IgD-negative memory B cell (primary cell): Measurements from ENCODE around the gene GPHB5. TPM values are rescaled to one million over a fixed set of nuclear protein-coding genes. Genes with fewer than 3 reads are reported as not detected.
A peak's percentile ranks its signal among the peaks of the same experiment; 100 is the strongest.

Experiments
- H3K27ac Mint-ChIP-seq, 3 donors: one replicate each; pipeline ENCODE4 v1.8.0; 2020 to 2022; ENCODE audit warnings: mild to moderate bottlenecking in 3 of 3, mixed read lengths in 3 of 3, moderate library complexity in 1 of 3
- H3K27me3 Mint-ChIP-seq: one replicate; pipeline ENCODE4 v1.8.0; 2021; ENCODE audit warnings: mixed read lengths
- H3K36me3 Mint-ChIP-seq: one replicate; pipeline ENCODE4 v1.8.0; 2020; ENCODE audit warnings: mild to moderate bottlenecking, mixed read lengths
- H3K4me1 Mint-ChIP-seq, 3 donors: one replicate each; pipeline ENCODE4 v1.8.0; 2020 to 2022; ENCODE audit warnings: mixed read lengths in 3 of 3, mild to moderate bottlenecking in 1 of 3
- H3K4me3 Mint-ChIP-seq, 4 donors: one replicate each; pipeline ENCODE4 v1.8.0; 2020 to 2022; ENCODE audit warnings: mild to moderate bottlenecking in 4 of 4, mixed read lengths in 4 of 4, moderate library complexity in 3 of 4
- H3K9me3 Mint-ChIP-seq, 3 donors: one replicate each; pipeline ENCODE4 v1.8.0; 2020 to 2021; ENCODE audit warnings: mixed read lengths in 3 of 3, mild to moderate bottlenecking in 1 of 3
- polyA plus RNA-seq: library from polyadenylated mRNA; unstranded; fragments of 300-500 nt; fragmentation: Illumina TruSeq; gene quantifications from one replicate; pipeline ENCODE4 v1.2.3, GENCODE V29; 2021

GPHB5 gene
- polyA plus RNA-seq, 1 donor from 2014 or later = not detected

GRCh38 chr14:63301891-63302534 lies 16.7 kb downstream of the GPHB5 start:
- no peaks in the 10 kb centered on the region for H3K9me3 Mint-ChIP-seq
- H3K4me3 Mint-ChIP-seq = no peak overlapping the region
- H3K27me3 Mint-ChIP-seq = peaks cover 9% of the 10 kb centered on the region
- peaks cover 2% of the 10 kb centered on the region for H3K36me3 Mint-ChIP-seq
- H3K27ac Mint-ChIP-seq = no peak overlapping the region
- peaks cover 0 to 1% (median 0%) of the 10 kb centered on the region in 3 donors for H3K4me1 Mint-ChIP-seq

- Mint-ChIP-seq H3K4me1 (peaks cover 0 to 4% (median 0%) of the 10 kb centered on the region in 3 donors), H3K27ac (no peak overlapping the region), H3K9me3 (no peaks in the 10 kb centered on the region), H3K36me3 (peaks cover 4% of the 10 kb centered on the region), H3K27me3 (peaks cover 14% of the 10 kb centered on the region), H3K4me3 (no peak overlapping the region)
Measured at GRCh38 chr14:63300854-63301253, 17.9 kb downstream of the GPHB5 start.

- Mint-ChIP-seq H3K9me3 (peaks cover 0 to under 1% (median 0%) of the 10 kb centered on the region in 3 donors), H3K4me3 (no peak overlapping the region), H3K36me3 (peaks cover 4% of the 10 kb centered on the region), H3K4me1 (peaks cover under 1 to 13% (median 3%) of the 10 kb centered on the region in 3 donors), H3K27me3 (peaks cover 14% of the 10 kb centered on the region), H3K27ac (no peak overlapping the region)
Measured at GRCh38 chr14:63299351-63300110, 19.2 kb downstream of the GPHB5 start.

- Mint-ChIP-seq H3K4me1 (peaks cover 3 to 15% (median 4%) of the 10 kb centered on the region in 3 donors), H3K27ac (no peak overlapping the region), H3K4me3 (no peak overlapping the region), H3K27me3 (peaks cover 12% of the 10 kb centered on the region), H3K9me3 (peaks cover 0 to 3% (median 0%) of the 10 kb centered on the region in 3 donors), H3K36me3 (peaks cover 4% of the 10 kb centered on the region)
Measured at GRCh38 chr14:63297372-63298063, 21.2 kb downstream of the GPHB5 start.

GRCh38 chr14:63296060-63296563 lies 22.6 kb downstream of the GPHB5 start:
- Mint-ChIP-seq H3K4me3 (peak overlapping the region; percentile 34 to 85 (median 74)), H3K27ac (no peak overlapping the region), H3K4me1 (peaks cover 3 to 15% (median 4%) of the 10 kb centered on the region in 3 donors), H3K27me3 (peaks cover 9% of the 10 kb centered on the region), H3K9me3 (peaks cover 0 to 3% (median 0%) of the 10 kb centered on the region in 3 donors), H3K36me3 (peaks cover 4% of the 10 kb centered on the region)

GRCh38 chr14:63295231-63295685 lies 23.5 kb downstream of the GPHB5 start:
- peaks cover 9% of the 10 kb centered on the region for H3K27me3 Mint-ChIP-seq
- peak overlapping the region in 1 of 3 donors; percentile 3 for H3K27ac Mint-ChIP-seq
- peaks cover 0 to 3% (median 0%) of the 10 kb centered on the region in 3 donors for H3K9me3 Mint-ChIP-seq
- peaks cover 3 to 15% (median 4%) of the 10 kb centered on the region in 3 donors for H3K4me1 Mint-ChIP-seq
- peaks cover 4% of the 10 kb centered on the region for H3K36me3 Mint-ChIP-seq
- H3K4me3 Mint-ChIP-seq = peak overlapping the region; percentile 34 to 85 (median 74)

GRCh38 chr14:63292805-63293204 lies 25.9 kb downstream of the GPHB5 start:
- H3K4me3 Mint-ChIP-seq = no peak overlapping the region

GRCh38 chr14:63290741-63291430 lies 27.8 kb downstream of the GPHB5 start:
- no peaks in the 10 kb centered on the region for H3K36me3 Mint-ChIP-seq
- peaks cover 0 to 3% (median 0%) of the 10 kb centered on the region in 3 donors for H3K9me3 Mint-ChIP-seq

More at GRCh38 chr14:63292805-63293204, 25.9 kb downstream of the GPHB5 start:
- Mint-ChIP-seq H3K9me3 (peaks cover 0 to 3% (median 0%) of the 10 kb centered on the region in 3 donors), H3K4me1 (peaks cover 3 to 14% (median 4%) of the 10 kb centered on the region in 3 donors), H3K27me3 (peaks cover 14% of the 10 kb centered on the region), H3K36me3 (peaks cover 4% of the 10 kb centered on the region), H3K27ac (no peak overlapping the region)

GRCh38 chr14:63288853-63289252 lies 29.9 kb downstream of the GPHB5 start:
- H3K4me1 Mint-ChIP-seq = no peaks in the 10 kb centered on the region
- H3K36me3 Mint-ChIP-seq = no peaks in the 10 kb centered on the region
- peaks cover 9% of the 10 kb centered on the region for H3K27me3 Mint-ChIP-seq
- H3K27ac Mint-ChIP-seq = no peak overlapping the region
- no peaks in the 10 kb centered on the region for H3K9me3 Mint-ChIP-seq
- no peak overlapping the region for H3K4me3 Mint-ChIP-seq

More at GRCh38 chr14:63290741-63291430, 27.8 kb downstream of the GPHB5 start:
- Mint-ChIP-seq H3K27me3 (peaks cover 9% of the 10 kb centered on the region), H3K27ac (peak overlapping the region in 1 of 3 donors; percentile 41), H3K4me3 (no peak overlapping the region), H3K4me1 (peaks cover 3 to 11% (median 4%) of the 10 kb centered on the region in 3 donors)

GRCh38 chr14:63287666-63288483 lies 30.9 kb downstream of the GPHB5 start:
- Mint-ChIP-seq H3K27ac (no peak overlapping the region), H3K27me3 (peaks cover 9% of the 10 kb centered on the region), H3K36me3 (no peaks in the 10 kb centered on the region), H3K9me3 (no peaks in the 10 kb centered on the region), H3K4me1 (no peaks in the 10 kb centered on the region), H3K4me3 (no peak overlapping the region)

- H3K27me3 Mint-ChIP-seq = peaks cover 8% of the 10 kb centered on the region
- no peak overlapping the region for H3K4me3 Mint-ChIP-seq
- H3K4me1 Mint-ChIP-seq = no peaks in the 10 kb centered on the region
- H3K9me3 Mint-ChIP-seq = no peaks in the 10 kb centered on the region
- H3K27ac Mint-ChIP-seq = no peak overlapping the region
- H3K36me3 Mint-ChIP-seq = no peaks in the 10 kb centered on the region
Measured at GRCh38 chr14:63286071-63286470, 32.7 kb downstream of the GPHB5 start.

- peaks cover 4% of the 10 kb centered on the region for H3K27me3 Mint-ChIP-seq
- no peak overlapping the region for H3K27ac Mint-ChIP-seq
- H3K4me3 Mint-ChIP-seq = no peak overlapping the region
- H3K9me3 Mint-ChIP-seq = no peaks in the 10 kb centered on the region
- no peaks in the 10 kb centered on the region for H3K36me3 Mint-ChIP-seq
- no peaks in the 10 kb centered on the region for H3K4me1 Mint-ChIP-seq
Measured at GRCh38 chr14:63283884-63284248, 34.9 kb downstream of the GPHB5 start.

- H3K4me3 Mint-ChIP-seq = no peak overlapping the region
- no peaks in the 10 kb centered on the region for H3K36me3 Mint-ChIP-seq
- peaks cover 4% of the 10 kb centered on the region for H3K27me3 Mint-ChIP-seq
- no peaks in the 10 kb centered on the region for H3K9me3 Mint-ChIP-seq
- no peak overlapping the region for H3K27ac Mint-ChIP-seq
- H3K4me1 Mint-ChIP-seq = no peaks in the 10 kb centered on the region
Measured at GRCh38 chr14:63282997-63283883, 35.5 kb downstream of the GPHB5 start.
